GM03348 (cell line): ENCODE measurements around the gene RRP15.

ENCODE experiments used
- DNase-seq: peaks from one replicate; pipeline ENCODE4 v3.0.0; 2012; ENCODE audit warnings: low spot score

RRP15 gene

GRCh38 chr1:218284917-218285635 lies at the start of gene RRP15:
TSS of gene RRP15 (plus strand) at chr1:218285293. CDS start at chr1:218285317, 24 bp downstream.
- peak; percentile 91 for DNase-seq

GRCh38 chr1:218242171-218242570 lies 42.9 kb upstream of the RRP15 start:
- no peak for DNase-seq

GRCh38 chr1:218247339-218247738 lies 37.8 kb upstream of the RRP15 start:
- no peak for DNase-seq

- no peak for DNase-seq
These were observed 35.6 kb upstream of the RRP15 start for GRCh38 chr1:218249338-218250140.

GRCh38 chr1:218250492-218250891 lies 34.6 kb upstream of the RRP15 start:
- no peak for DNase-seq

- DNase-seq: no peak
These were observed 30.7 kb upstream of the RRP15 start for GRCh38 chr1:218254296-218254946.

GRCh38 chr1:218255090-218255489 lies 30.0 kb upstream of the RRP15 start:
- no peak for DNase-seq

- DNase-seq: no peak
These were observed 27.7 kb upstream of the RRP15 start for GRCh38 chr1:218257371-218257770.

GRCh38 chr1:218257971-218258370 lies 27.1 kb upstream of the RRP15 start:
- no peak for DNase-seq

GRCh38 chr1:218259339-218259738 lies 25.8 kb upstream of the RRP15 start:
- DNase-seq: no peak

GRCh38 chr1:218259800-218260199 lies 25.3 kb upstream of the RRP15 start:
- DNase-seq: no peak

GRCh38 chr1:218262259-218262658 lies 22.8 kb upstream of the RRP15 start:
- no peak for DNase-seq

GRCh38 chr1:218266356-218266755 lies 18.7 kb upstream of the RRP15 start:
- no peak for DNase-seq

- DNase-seq: no peak
These were observed 12.7 kb upstream of the RRP15 start for GRCh38 chr1:218272366-218272765.

- no peak for DNase-seq
These were observed 11.2 kb upstream of the RRP15 start for GRCh38 chr1:218273762-218274479.

- DNase-seq: no peak
These were observed 10.6 kb upstream of the RRP15 start for GRCh38 chr1:218274511-218274910.

- DNase-seq: no peak
These were observed 9.3 kb upstream of the RRP15 start for GRCh38 chr1:218275823-218276222.

GRCh38 chr1:218281285-218281684 lies 3.8 kb upstream of the RRP15 start:
- DNase-seq: no peak

- DNase-seq: peak; percentile 38
These were observed 646 bp upstream of the RRP15 start for GRCh38 chr1:218284377-218284916.

- DNase-seq: no peak
These were observed 7.4 kb downstream of the RRP15 start for GRCh38 chr1:218292515-218292914.

GRCh38 chr1:218294546-218294945 lies 9.5 kb downstream of the RRP15 start:
- peak; percentile 29 for DNase-seq

- DNase-seq: no peak
These were observed 11.1 kb downstream of the RRP15 start for GRCh38 chr1:218296162-218296561.
